CD4-positive, CD25-positive, alpha-beta regulatory T cell (primary cell): Measurements from ENCODE around the gene ELF1. TPM values are rescaled to one million over a fixed set of nuclear protein-coding genes. Genes with fewer than 3 reads are reported as not detected.
"Not testable (repeated sequence)": the region's sequence is repeated elsewhere in the genome, so short reads cannot be mapped to it uniquely, and the experiment has no call there.

Experiments
- ATAC-seq, 2 donors: fragments of 150-1000 bp; cut with Tn5 transposase; one replicate each; pipeline ENCODE4 v1.10.0; 2021; ENCODE audit warnings: low read depth in 2 of 2, moderate number of reproducible peaks in 2 of 2, moderate library complexity in 1 of 2
- DNase-seq, 3 donors: peaks; one replicate each; pipeline versions ENCODE4 v3.0.0 to v3.0.0-alpha.2; 2012 to 2022; ENCODE audit warnings: mixed read lengths in 1 of 3
- H3K27ac ChIP-seq: one replicate; pipeline ENCODE4 v1.7.0; 2013; ENCODE audit warnings: mild to moderate bottlenecking, low read length; ENCODE audit not compliant: insufficient read depth, poor library complexity, severe bottlenecking
- H3K27me3 ChIP-seq: one replicate; pipeline ENCODE4 v1.7.0; 2013; ENCODE audit warnings: low read length; ENCODE audit not compliant: control insufficient read depth, insufficient read depth
- H3K36me3 ChIP-seq: one replicate; pipeline ENCODE4 v1.7.0; 2013; ENCODE audit warnings: mild to moderate bottlenecking, low read length, moderate library complexity; ENCODE audit not compliant: control insufficient read depth, insufficient read depth
- H3K4me1 ChIP-seq: 2 replicates; pipeline ENCODE4 v1.7.0; 2013; ENCODE audit warnings: mild to moderate bottlenecking, low read length; ENCODE audit not compliant: insufficient read depth, control insufficient read depth, poor library complexity, severe bottlenecking
- H3K4me3 ChIP-seq: one replicate; pipeline ENCODE4 v1.7.0; 2013; ENCODE audit warnings: low read depth, mild to moderate bottlenecking, low read length, moderate library complexity
- H3K9me3 ChIP-seq, 2 experiments: 1 replicate in 1 of 2; 2 replicates in 1 of 2; pipeline ENCODE4 v1.7.0; 2013; ENCODE audit warnings: low read length in 2 of 2, mild to moderate bottlenecking in 1 of 2, moderate library complexity in 1 of 2; ENCODE audit not compliant: control insufficient read depth in 2 of 2
- H3K27ac Mint-ChIP-seq, 3 donors: one replicate each; pipeline ENCODE4 v1.8.0; 2020 to 2022; ENCODE audit warnings: mild to moderate bottlenecking in 3 of 3, mixed read lengths in 3 of 3, moderate library complexity in 2 of 3
- H3K27me3 Mint-ChIP-seq: one replicate; pipeline ENCODE4 v1.8.0; 2022; ENCODE audit warnings: mild to moderate bottlenecking, mixed read lengths
- H3K36me3 Mint-ChIP-seq: one replicate; pipeline ENCODE4 v1.8.0; 2020; ENCODE audit warnings: mixed read lengths
- H3K4me1 Mint-ChIP-seq, 4 donors: one replicate each; pipeline ENCODE4 v1.8.0; 2020 to 2022; ENCODE audit warnings: mixed read lengths in 4 of 4, mild to moderate bottlenecking in 1 of 4
- H3K4me3 Mint-ChIP-seq, 4 donors: one replicate each; pipeline ENCODE4 v1.8.0; 2020 to 2022; ENCODE audit warnings: mild to moderate bottlenecking in 4 of 4, mixed read lengths in 4 of 4, moderate library complexity in 3 of 4
- H3K9me3 Mint-ChIP-seq, 7 donors: one replicate each; pipeline ENCODE4 v1.8.0; 2020 to 2022; ENCODE audit warnings: mixed read lengths in 7 of 7, mild to moderate bottlenecking in 3 of 7, moderate library complexity in 2 of 7
- polyA plus RNA-seq, 4 donors: library from polyadenylated mRNA; unstranded; fragments of 300-500 nt; fragmentation: Illumina TruSeq; gene quantifications; one replicate each; pipeline ENCODE4 v1.2.3, GENCODE V29; 2021
- total RNA-seq: library from RNA; stranded (reverse); gene quantifications from one replicate; pipeline ENCODE4 v1.2.3, GENCODE V29; 2022

Gene ELF1
- total and polyA plus RNA-seq, 5 donors from 2014 or later: 122 to 285 (median 155) TPM

DNA sequence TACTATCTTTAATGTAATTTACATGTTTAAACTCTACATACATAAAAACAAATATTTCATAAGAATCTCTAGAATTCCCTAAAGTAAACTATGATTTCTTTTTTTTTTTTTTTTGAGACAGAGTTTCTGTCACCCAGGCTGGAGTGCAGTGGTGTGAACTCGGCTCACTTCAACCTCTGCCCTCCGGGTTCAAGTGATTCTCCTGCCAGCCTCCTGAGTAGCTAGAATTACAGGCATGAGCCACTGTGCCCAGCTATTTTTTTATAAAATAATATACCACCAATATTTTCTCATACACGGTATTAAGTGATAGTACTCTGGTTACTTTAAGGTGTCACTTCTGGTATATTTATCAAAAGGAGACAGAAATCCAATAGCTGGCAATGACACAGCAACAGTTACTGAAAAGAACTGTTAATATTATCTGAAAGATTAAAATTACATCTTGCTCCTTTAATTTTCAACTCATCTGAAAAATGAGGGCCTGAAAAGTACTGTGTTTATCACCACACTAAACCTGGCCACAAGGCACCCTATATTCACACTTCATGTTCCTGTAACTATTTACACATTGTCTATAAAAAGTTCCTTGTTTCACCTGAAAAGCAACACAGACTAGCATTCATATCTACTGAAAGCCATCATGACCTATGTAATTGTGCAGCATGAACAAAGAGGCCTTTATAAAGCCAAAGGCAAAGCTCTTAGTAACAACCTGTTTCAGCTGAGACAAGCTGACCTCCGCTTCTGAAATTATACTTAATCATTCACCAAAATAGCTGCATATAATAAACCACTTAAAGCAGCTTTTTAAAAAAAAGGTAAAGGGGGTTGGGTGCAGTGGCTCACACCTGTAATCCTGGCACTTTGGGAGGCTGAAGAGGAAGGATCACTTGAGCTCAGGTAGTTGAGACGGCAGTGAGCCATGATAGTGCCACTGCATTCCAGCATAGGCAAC is 123.6 kb downstream of the ELF1 start:
- Histone ChIP-seq H3K4me1 (no peaks in the 10 kb centered on the region), H3K27ac (no peak overlapping the region), H3K27me3 (no peaks in the 10 kb centered on the region), H3K36me3 (no peaks in the 10 kb centered on the region), H3K4me3 (no peak overlapping the region), H3K9me3 (no peaks in the 10 kb centered on the region)
- peaks cover 5 to 11% (median 7%) of the 10 kb centered on the region in 4 donors for H3K4me1 Mint-ChIP-seq
- peaks cover 13% of the 10 kb centered on the region for H3K36me3 Mint-ChIP-seq
- ATAC-seq (no peak), DNase-seq (no peak)
- no peak overlapping the region for H3K4me3 Mint-ChIP-seq
- peak overlapping the region in 2 of 3 donors; percentile 79 to 80 for H3K27ac Mint-ChIP-seq
- peaks cover 0 to 2% (median 0%) of the 10 kb centered on the region in 7 donors for H3K9me3 Mint-ChIP-seq
- H3K27me3 Mint-ChIP-seq: no peaks in the 10 kb centered on the region

DNA sequence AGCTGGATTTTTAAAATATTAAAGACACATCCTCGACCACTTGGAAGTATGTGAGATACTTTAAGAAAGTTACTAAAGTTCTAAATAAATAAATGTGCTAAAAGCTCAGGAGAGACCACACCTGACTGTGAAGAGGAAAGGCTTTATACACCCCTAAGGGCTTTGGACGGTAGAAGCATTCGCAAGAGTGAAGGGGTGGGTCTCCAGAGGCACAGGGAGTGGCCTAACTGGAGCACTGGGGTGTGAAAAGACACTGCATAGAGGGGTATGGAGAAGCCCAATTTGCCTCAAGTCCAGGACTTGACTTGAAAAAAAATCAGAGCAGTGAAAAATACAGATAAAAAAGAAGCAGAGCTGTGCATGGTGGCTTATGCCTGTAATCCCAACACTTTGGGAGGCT is 125.5 kb downstream of the ELF1 start:
- H3K27me3 ChIP-seq, DNase-seq, H3K27me3 Mint-ChIP-seq, H3K9me3 Mint-ChIP-seq, H3K9me3 ChIP-seq, H3K4me3 ChIP-seq, H3K4me3 Mint-ChIP-seq, H3K36me3 ChIP-seq, H3K27ac ChIP-seq, H3K4me1 ChIP-seq, ATAC-seq: not testable (repeated sequence)
- Mint-ChIP-seq H3K36me3 (peaks cover 28% of the 10 kb centered on the region), H3K27ac (peak overlapping the region in 1 of 3 donors; percentile 53), H3K4me1 (peaks cover 5 to 21% (median 13%) of the 10 kb centered on the region in 4 donors)

DNA sequence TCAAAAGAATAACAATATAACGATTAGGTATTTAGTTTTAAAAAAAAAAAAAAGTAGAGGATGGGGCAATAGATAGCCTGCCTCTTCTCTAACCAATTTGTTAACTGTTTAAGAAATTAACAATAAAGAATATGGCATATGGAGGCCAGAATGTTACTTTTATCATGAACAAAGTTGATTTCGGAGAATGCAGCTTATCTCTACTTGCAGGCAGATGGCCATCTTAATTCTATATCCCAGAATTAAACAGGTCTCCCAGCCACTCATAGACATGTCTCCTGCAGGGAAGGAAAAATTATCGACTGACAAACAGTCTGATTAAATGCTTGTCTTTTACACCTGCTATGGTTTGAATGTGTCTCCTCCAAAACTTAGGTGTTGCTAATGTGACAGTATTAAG is 133.1 kb downstream of the ELF1 start:
- Mint-ChIP-seq H3K4me3 (no peak overlapping the region), H3K36me3 (peaks cover 48% of the 10 kb centered on the region), H3K27ac (no peak overlapping the region), H3K4me1 (peaks cover 16 to 46% (median 22%) of the 10 kb centered on the region in 4 donors), H3K9me3 (peaks cover 0 to 5% (median 2%) of the 10 kb centered on the region in 7 donors), H3K27me3 (no peaks in the 10 kb centered on the region)
- DNase-seq: no peak
- Histone ChIP-seq H3K9me3 (no peaks in the 10 kb centered on the region), H3K4me1 (peaks cover 14% of the 10 kb centered on the region), H3K36me3 (peaks cover 2% of the 10 kb centered on the region), H3K4me3 (no peak overlapping the region), H3K27ac (no peak overlapping the region), H3K27me3 (no peaks in the 10 kb centered on the region)
- ATAC-seq: no peak

DNA sequence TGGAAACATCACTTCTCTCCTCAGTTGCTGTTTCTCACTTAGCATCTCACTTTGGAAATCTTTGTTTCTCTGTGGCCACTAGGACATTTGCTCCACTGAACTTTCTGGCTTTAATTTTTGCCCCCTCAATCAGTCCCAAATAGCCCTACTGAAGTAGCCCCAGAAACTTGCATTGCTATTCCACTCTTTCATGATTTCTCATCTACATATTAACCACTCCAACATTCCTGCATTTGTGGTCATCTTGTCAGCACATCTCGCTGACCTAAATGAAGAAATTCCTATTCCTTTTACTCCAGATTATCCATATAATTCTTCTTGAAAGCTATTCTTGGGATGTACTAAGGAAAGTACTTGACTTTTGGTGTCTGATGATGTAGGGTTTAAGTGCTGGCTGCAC is 134.9 kb downstream of the ELF1 start:
- H3K4me1 ChIP-seq: peaks cover 14% of the 10 kb centered on the region
- H3K9me3 ChIP-seq, H3K27me3 ChIP-seq, H3K27ac ChIP-seq, DNase-seq, H3K4me3 Mint-ChIP-seq, H3K4me3 ChIP-seq, H3K27me3 Mint-ChIP-seq, H3K27ac Mint-ChIP-seq, ATAC-seq: not testable (repeated sequence)
- H3K36me3 Mint-ChIP-seq: peaks cover 50% of the 10 kb centered on the region
- H3K4me1 Mint-ChIP-seq: peaks cover 11 to 43% (median 19%) of the 10 kb centered on the region in 4 donors
- peaks cover 13% of the 10 kb centered on the region for H3K36me3 ChIP-seq
- H3K9me3 Mint-ChIP-seq: peaks cover 0 to 13% (median 5%) of the 10 kb centered on the region in 7 donors

Other genes with a start within 250 kb of the ELF1 start
- 21.5 TPM for gene MRPS31, start 248.1 kb downstream of the ELF1 start, total RNA-seq
- gene MRPS31, start 248.1 kb downstream of the ELF1 start, polyA plus RNA-seq: 10 to 100 TPM; 50.3 to 71.0 (median 60.2) TPM
- gene SLC25A15, start 229.7 kb downstream of the ELF1 start, total RNA-seq: 4.8 TPM
- gene SLC25A15, start 229.7 kb downstream of the ELF1 start, polyA plus RNA-seq: 10 to 100 TPM in 1 of 4 donors, 1 to 10 TPM in 3; 3.9 to 13.3 (median 7.2) TPM
- 5.6 TPM for gene WBP4, start 42.2 kb upstream of the ELF1 start, total RNA-seq
- 1 to 10 TPM; 3.0 to 3.8 (median 3.4) TPM for gene WBP4, start 42.2 kb upstream of the ELF1 start, polyA plus RNA-seq
- gene KBTBD6, start 113.5 kb upstream of the ELF1 start, total RNA-seq: 3.8 TPM
- gene KBTBD6, start 113.5 kb upstream of the ELF1 start, polyA plus RNA-seq: 1 to 10 TPM; 1.8 to 4.1 (median 2.9) TPM
- 2.3 TPM for gene KBTBD7, start 175.3 kb upstream of the ELF1 start, total RNA-seq
- 1 to 10 TPM; 4.7 to 9.9 (median 6.1) TPM for gene KBTBD7, start 175.3 kb upstream of the ELF1 start, polyA plus RNA-seq
- gene MTRF1, start 244.3 kb upstream of the ELF1 start, total RNA-seq: 22.2 TPM
- 10 to 100 TPM in 3 of 4 donors, 1 to 10 TPM in 1; 7.3 to 14.2 (median 12.3) TPM for gene MTRF1, start 244.3 kb upstream of the ELF1 start, polyA plus RNA-seq